GM12878 (cell line): Measurements from ENCODE around the gene ARTN.

ENCODE experiments used
- CHD2 ChIP-seq: IDR thresholded peaks from 2 replicates; pipeline ENCODE4 v1.6.1; 2011; ENCODE audit warnings: low read depth, low read length, improper control_type of control experiment, borderline replicate concordance
- HDAC2 ChIP-seq: fragments of 200-600 bp; sonication (generic); IDR thresholded peaks from 2 replicates; pipeline ENCODE4 v1.6.1; 2017
- MTA3 ChIP-seq: IDR thresholded peaks from 2 replicates; pipeline ENCODE4 v1.6.1; 2012; ENCODE audit warnings: low read length, inconsistent platforms, borderline replicate concordance
- POLR2A ChIP-seq: IDR thresholded peaks from 2 replicates; pipeline ENCODE4 v1.6.1; 2011; ENCODE audit warnings: low read depth, mild to moderate bottlenecking, low read length
- SREBF1 ChIP-seq: IDR thresholded peaks from 2 replicates; pipeline ENCODE4 v1.6.1; 2012; ENCODE audit warnings: mild to moderate bottlenecking, low read length
- SRF ChIP-seq, 2 experiments: IDR thresholded peaks; 2 replicates each; pipeline ENCODE4 v1.6.1; 2011; ENCODE audit warnings: low read depth in 2 of 2, low read length in 2 of 2, mild to moderate bottlenecking in 1 of 2, moderate library complexity in 1 of 2
- ZNF384 ChIP-seq: IDR thresholded peaks from 2 replicates; pipeline ENCODE4 v1.6.1; 2012; ENCODE audit warnings: low read depth, mild to moderate bottlenecking, low read length, improper control_type of control experiment, borderline replicate concordance
- TF ChIP-seq, protein P1 (sequence below), 3 experiments: IDR thresholded peaks in 2 of 3; conservative IDR thresholded peaks in 1 of 3; 2 replicates each; pipeline ENCODE4 v1.5.1; 2011; ENCODE audit warnings: low read depth in 3 of 3, low read length in 3 of 3, mild to moderate bottlenecking in 3 of 3, control low read depth in 2 of 3, moderate library complexity in 2 of 3, inconsistent platforms in 1 of 3, mixed read lengths in 1 of 3; ENCODE audit not compliant: control insufficient read depth in 2 of 3, insufficient read depth in 1 of 3; ENCODE audit errors: extremely low read depth in 1 of 3
- TF ChIP-seq, protein P2 (sequence below): IDR thresholded peaks from 2 replicates; pipeline ENCODE4 v1.6.1; 2011; ENCODE audit warnings: low read depth, low read length, improper control_type of control experiment, borderline replicate concordance
- TF ChIP-seq, protein P3 (sequence below): IDR thresholded peaks from 2 replicates; pipeline ENCODE4 v1.6.1; 2012; ENCODE audit warnings: low read depth, low read length, improper control_type of control experiment
- TF ChIP-seq, protein P4 (sequence below): fragments of 450-650 bp; formaldehyde crosslinking; IDR thresholded peaks from 2 replicates; pipeline ENCODE4 v1.4.0; 2020; ENCODE audit warnings: mild to moderate bottlenecking, moderate library complexity

DNA sequence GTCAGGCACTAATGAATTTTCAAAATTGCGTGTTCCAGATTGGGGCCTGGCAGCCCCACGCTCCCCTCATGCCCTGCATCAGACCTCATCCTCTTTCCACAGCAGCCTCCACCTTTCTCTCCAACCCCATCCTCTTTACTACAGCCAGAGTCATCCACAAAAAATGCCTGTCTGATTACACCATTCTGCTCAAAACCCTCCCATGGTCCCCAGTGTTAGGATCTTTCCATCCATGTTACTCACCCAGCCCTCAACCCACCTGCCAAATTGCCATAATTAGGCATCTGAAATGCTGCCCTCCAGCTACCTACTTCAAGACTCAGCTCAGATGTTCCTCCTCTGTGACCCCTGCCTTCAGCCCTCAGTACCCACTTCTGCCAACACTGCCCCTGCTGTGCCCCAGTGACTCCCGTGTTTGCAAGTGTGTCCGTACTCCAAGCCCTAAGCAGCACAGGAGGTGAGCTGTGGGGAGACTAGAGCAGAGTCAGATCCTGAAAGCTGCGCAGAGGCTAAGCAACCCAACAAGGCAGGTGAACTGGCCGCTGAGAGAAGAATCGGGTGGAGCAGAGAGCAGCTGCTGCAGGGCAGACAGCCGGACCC lies 715 bp upstream of the ARTN start:
- TF ChIP-seq, protein P1, sequence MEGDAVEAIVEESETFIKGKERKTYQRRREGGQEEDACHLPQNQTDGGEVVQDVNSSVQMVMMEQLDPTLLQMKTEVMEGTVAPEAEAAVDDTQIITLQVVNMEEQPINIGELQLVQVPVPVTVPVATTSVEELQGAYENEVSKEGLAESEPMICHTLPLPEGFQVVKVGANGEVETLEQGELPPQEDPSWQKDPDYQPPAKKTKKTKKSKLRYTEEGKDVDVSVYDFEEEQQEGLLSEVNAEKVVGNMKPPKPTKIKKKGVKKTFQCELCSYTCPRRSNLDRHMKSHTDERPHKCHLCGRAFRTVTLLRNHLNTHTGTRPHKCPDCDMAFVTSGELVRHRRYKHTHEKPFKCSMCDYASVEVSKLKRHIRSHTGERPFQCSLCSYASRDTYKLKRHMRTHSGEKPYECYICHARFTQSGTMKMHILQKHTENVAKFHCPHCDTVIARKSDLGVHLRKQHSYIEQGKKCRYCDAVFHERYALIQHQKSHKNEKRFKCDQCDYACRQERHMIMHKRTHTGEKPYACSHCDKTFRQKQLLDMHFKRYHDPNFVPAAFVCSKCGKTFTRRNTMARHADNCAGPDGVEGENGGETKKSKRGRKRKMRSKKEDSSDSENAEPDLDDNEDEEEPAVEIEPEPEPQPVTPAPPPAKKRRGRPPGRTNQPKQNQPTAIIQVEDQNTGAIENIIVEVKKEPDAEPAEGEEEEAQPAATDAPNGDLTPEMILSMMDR (IDR thresholded peaks at IDR 0.05 in 2 of 3, conservative IDR thresholded peaks at IDR 0.05 in 1 of 3; ENCODE audit: control insufficient read depth in 2 of 3, extremely low read depth in 1 of 3, insufficient read depth in 1 of 3, low read depth in 3 of 3, low read length in 3 of 3), result no peak
- TF ChIP-seq SREBF1, result no peak
- TF ChIP-seq ZNF384, result no peak
- TF ChIP-seq SRF (IDR thresholded peaks at IDR 0.05; ENCODE audit: low read depth in 2 of 2, low read length in 2 of 2), result no peak
- TF ChIP-seq, protein P2, sequence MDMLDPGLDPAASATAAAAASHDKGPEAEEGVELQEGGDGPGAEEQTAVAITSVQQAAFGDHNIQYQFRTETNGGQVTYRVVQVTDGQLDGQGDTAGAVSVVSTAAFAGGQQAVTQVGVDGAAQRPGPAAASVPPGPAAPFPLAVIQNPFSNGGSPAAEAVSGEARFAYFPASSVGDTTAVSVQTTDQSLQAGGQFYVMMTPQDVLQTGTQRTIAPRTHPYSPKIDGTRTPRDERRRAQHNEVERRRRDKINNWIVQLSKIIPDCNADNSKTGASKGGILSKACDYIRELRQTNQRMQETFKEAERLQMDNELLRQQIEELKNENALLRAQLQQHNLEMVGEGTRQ, result no peak
- TF ChIP-seq CHD2, result no peak
- TF ChIP-seq, protein P3, sequence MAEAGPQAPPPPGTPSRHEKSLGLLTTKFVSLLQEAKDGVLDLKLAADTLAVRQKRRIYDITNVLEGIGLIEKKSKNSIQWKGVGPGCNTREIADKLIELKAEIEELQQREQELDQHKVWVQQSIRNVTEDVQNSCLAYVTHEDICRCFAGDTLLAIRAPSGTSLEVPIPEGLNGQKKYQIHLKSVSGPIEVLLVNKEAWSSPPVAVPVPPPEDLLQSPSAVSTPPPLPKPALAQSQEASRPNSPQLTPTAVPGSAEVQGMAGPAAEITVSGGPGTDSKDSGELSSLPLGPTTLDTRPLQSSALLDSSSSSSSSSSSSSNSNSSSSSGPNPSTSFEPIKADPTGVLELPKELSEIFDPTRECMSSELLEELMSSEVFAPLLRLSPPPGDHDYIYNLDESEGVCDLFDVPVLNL, result no peak
- no peak for TF ChIP-seq MTA3
- TF ChIP-seq, protein P4, sequence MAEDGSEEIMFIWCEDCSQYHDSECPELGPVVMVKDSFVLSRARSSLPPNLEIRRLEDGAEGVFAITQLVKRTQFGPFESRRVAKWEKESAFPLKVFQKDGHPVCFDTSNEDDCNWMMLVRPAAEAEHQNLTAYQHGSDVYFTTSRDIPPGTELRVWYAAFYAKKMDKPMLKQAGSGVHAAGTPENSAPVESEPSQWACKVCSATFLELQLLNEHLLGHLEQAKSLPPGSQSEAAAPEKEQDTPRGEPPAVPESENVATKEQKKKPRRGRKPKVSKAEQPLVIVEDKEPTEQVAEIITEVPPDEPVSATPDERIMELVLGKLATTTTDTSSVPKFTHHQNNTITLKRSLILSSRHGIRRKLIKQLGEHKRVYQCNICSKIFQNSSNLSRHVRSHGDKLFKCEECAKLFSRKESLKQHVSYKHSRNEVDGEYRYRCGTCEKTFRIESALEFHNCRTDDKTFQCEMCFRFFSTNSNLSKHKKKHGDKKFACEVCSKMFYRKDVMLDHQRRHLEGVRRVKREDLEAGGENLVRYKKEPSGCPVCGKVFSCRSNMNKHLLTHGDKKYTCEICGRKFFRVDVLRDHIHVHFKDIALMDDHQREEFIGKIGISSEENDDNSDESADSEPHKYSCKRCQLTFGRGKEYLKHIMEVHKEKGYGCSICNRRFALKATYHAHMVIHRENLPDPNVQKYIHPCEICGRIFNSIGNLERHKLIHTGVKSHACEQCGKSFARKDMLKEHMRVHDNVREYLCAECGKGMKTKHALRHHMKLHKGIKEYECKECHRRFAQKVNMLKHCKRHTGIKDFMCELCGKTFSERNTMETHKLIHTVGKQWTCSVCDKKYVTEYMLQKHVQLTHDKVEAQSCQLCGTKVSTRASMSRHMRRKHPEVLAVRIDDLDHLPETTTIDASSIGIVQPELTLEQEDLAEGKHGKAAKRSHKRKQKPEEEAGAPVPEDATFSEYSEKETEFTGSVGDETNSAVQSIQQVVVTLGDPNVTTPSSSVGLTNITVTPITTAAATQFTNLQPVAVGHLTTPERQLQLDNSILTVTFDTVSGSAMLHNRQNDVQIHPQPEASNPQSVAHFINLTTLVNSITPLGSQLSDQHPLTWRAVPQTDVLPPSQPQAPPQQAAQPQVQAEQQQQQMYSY (CRISPR knock-in tag), result no peak
- TF ChIP-seq HDAC2, result no peak
- no peak for TF ChIP-seq POLR2A
